ENCODE measurements around the gene CAMK2B.

- no peak for TF ChIP-seq CTCF (IDR thresholded peaks at IDR 0.05)
- no peak for TF ChIP-seq POLR2A (IDR thresholded peaks at IDR 0.05)
These were observed 73.5 kb downstream of the CAMK2B start for GRCh38 chr7:44251881-44252280.
